Measurements from ENCODE around the gene PPP1R13B. TPM values are rescaled to one million over a fixed set of nuclear protein-coding genes. Genes with fewer than 3 reads are reported as not detected.

PPP1R13B gene
- total RNA-seq, 1 experiment from 2014 or later = 19.0 TPM

DNA sequence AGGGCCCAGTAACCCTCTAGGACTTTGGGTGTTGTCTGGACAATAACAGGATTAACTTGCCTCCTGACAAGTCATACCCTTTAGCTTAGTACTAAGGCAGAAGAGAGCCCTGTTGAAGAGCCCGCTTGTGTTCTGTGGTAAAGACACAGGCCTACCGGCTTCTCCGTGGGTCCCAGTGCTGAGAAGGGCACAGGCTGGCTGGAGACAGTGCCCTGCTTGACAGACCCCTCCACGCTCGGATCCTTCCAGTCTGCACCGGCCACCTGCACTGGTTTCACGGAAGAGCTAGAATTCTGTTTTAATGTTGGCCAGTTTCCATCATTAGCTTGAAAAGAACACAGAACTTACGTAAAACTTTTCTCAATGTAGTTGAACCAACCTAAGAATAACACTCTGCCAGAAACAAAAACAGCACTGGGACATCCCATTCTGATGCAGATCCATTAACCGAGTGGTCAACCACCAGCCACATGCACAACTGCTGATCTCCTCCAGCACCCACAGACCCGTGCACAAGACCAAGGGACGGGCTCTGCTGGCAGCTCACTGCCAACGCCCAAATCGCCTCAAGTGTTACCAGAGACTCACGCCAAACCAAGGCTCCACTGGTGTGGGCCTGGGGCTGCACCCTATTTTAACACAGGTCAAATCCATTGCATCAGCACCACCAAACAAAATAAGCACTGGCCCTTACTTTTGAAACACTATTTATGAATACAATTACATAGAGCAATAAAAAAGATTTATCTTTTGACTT lies 104.7 kb downstream of the PPP1R13B start:
- intact Hi-C loops (cut with micrococcal nuclease; ENCODE audit: unreplicated experiment) = no loop called here

GRCh38 chr14:103741876-103742275 lies 105.5 kb downstream of the PPP1R13B start:
- no peaks in the 10 kb centered on the region for H3K4me1 ChIP-seq (ENCODE audit: control insufficient read depth, insufficient read depth, low read length)
- ChIA-PET POLR2A (no interaction called here), CTCF (no interaction called here)
- ATAC-seq (no peak), DNase-seq (ENCODE audit: low read depth, low spot score) (no peak)
- no peaks in the 10 kb centered on the region for H3K36me3 ChIP-seq (ENCODE audit: control insufficient read depth, insufficient read depth, low read length)
- no peak overlapping the region for H3K27ac ChIP-seq (ENCODE audit: low read length)
- TF ChIP-seq REST (IDR thresholded peaks at IDR 0.05; ENCODE audit: insufficient read depth in 1 of 2, low read depth in 2 of 2, low read length in 1 of 2) (no peak), POLR2AphosphoS5 (IDR thresholded peaks at IDR 0.05; ENCODE audit: low read depth, low read length) (no peak), SIN3A (IDR thresholded peaks at IDR 0.05; ENCODE audit: borderline replicate concordance, insufficient read depth, low read depth, low read length) (no peak), TCF7L2 (IDR thresholded peaks at IDR 0.05; ENCODE audit: low read depth, low read length) (no peak)
- TF ChIP-seq, protein P1, sequence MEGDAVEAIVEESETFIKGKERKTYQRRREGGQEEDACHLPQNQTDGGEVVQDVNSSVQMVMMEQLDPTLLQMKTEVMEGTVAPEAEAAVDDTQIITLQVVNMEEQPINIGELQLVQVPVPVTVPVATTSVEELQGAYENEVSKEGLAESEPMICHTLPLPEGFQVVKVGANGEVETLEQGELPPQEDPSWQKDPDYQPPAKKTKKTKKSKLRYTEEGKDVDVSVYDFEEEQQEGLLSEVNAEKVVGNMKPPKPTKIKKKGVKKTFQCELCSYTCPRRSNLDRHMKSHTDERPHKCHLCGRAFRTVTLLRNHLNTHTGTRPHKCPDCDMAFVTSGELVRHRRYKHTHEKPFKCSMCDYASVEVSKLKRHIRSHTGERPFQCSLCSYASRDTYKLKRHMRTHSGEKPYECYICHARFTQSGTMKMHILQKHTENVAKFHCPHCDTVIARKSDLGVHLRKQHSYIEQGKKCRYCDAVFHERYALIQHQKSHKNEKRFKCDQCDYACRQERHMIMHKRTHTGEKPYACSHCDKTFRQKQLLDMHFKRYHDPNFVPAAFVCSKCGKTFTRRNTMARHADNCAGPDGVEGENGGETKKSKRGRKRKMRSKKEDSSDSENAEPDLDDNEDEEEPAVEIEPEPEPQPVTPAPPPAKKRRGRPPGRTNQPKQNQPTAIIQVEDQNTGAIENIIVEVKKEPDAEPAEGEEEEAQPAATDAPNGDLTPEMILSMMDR (IDR thresholded peaks at IDR 0.05) = no peak
- in situ Hi-C loops (cut with HindIII; ENCODE audit: low pct_unique_long_range_greater_than_20kb, low sequenced_read_pairs) = no loop called here
- no peaks in the 10 kb centered on the region for H3K9me3 ChIP-seq (ENCODE audit: control insufficient read depth, insufficient read depth, low read depth, low read length)
- no peak overlapping the region for H3K4me3 ChIP-seq (ENCODE audit: low read depth in 2 of 2, low read length in 2 of 2)
- BruUV-seq (replicated peaks) = no TSS peak
- intact Hi-C loops (cut with micrococcal nuclease; ENCODE audit: unreplicated experiment) = no loop called here
- no peaks in the 10 kb centered on the region for H3K27me3 ChIP-seq (ENCODE audit: control insufficient read depth, insufficient read depth, low read length)

More for the DNA sequence above, 104.7 kb downstream of the PPP1R13B start:
- Histone ChIP-seq H3K27me3 (ENCODE audit: control insufficient read depth, insufficient read depth, low read length) (no peaks in the 10 kb centered on the region), H3K27ac (ENCODE audit: low read length) (no peak overlapping the region), H3K36me3 (ENCODE audit: control insufficient read depth, insufficient read depth, low read length) (no peaks in the 10 kb centered on the region), H3K4me3 (ENCODE audit: low read depth in 2 of 2, low read length in 2 of 2) (no peak overlapping the region), H3K4me1 (ENCODE audit: control insufficient read depth, insufficient read depth, low read length) (no peaks in the 10 kb centered on the region), H3K9me3 (ENCODE audit: control insufficient read depth, insufficient read depth, low read depth, low read length) (no peaks in the 10 kb centered on the region)
- ChIA-PET CTCF (interaction anchor here (0.6 kb wide), 1 partner anchor 150 kb away, joined by 8 read pairs; no protein-coding TSS in a partner anchor), POLR2A (no interaction called here)
- no TSS peak for BruUV-seq (replicated peaks)
- in situ Hi-C loops (cut with HindIII; ENCODE audit: low pct_unique_long_range_greater_than_20kb, low sequenced_read_pairs) = no loop called here
- DNase-seq (ENCODE audit: low read depth, low spot score) = no peak
- ATAC-seq = no peak
- TF ChIP-seq, protein P1 (IDR thresholded peaks at IDR 0.05) = no peak
- TF ChIP-seq TCF7L2 (IDR thresholded peaks at IDR 0.05; ENCODE audit: low read depth, low read length) (no peak), REST (IDR thresholded peaks at IDR 0.05; ENCODE audit: insufficient read depth in 1 of 2, low read depth in 2 of 2, low read length in 1 of 2) (no peak), POLR2AphosphoS5 (IDR thresholded peaks at IDR 0.05; ENCODE audit: low read depth, low read length) (no peak), SIN3A (IDR thresholded peaks at IDR 0.05; ENCODE audit: borderline replicate concordance, insufficient read depth, low read depth, low read length) (no peak)
